Activated naive CD4-positive, alpha-beta T cell treated with anti-CD3 and anti-CD28 coated beads for 36 hours (primary cell): ENCODE measurements around the gene MIF4GD. TPM values are rescaled to one million over a fixed set of nuclear protein-coding genes. Genes with fewer than 3 reads are reported as not detected.

Experiments used
- CTCF ChIA-PET: fragments of 350-600 bp; sonication (Branson Sonifier 250); formaldehyde crosslinking; loops from one replicate; lab custom pipeline; 2021; ENCODE audit warnings: antibody characterized with exemption; lab: Charles Lee
- DNase-seq: peaks from one replicate; pipeline ENCODE4 v3.0.0-alpha.2; 2020
- H3K27ac Mint-ChIP-seq: one replicate; pipeline ENCODE4 v1.8.0; 2021; ENCODE audit warnings: mild to moderate bottlenecking, mixed read lengths
- H3K27me3 Mint-ChIP-seq: one replicate; pipeline ENCODE4 v1.8.0; 2021; ENCODE audit warnings: low read depth, mixed read lengths
- H3K36me3 Mint-ChIP-seq: one replicate; pipeline ENCODE4 v1.8.0; 2021; ENCODE audit warnings: low read depth, mixed read lengths
- H3K4me1 Mint-ChIP-seq: one replicate; pipeline ENCODE4 v1.8.0; 2021; ENCODE audit warnings: low read depth, mixed read lengths
- H3K4me3 Mint-ChIP-seq: one replicate; pipeline ENCODE4 v1.8.0; 2021; ENCODE audit warnings: mild to moderate bottlenecking, moderate library complexity, mixed read lengths
- H3K9me3 Mint-ChIP-seq: one replicate; pipeline ENCODE4 v1.8.0; 2021; ENCODE audit warnings: mixed read lengths
- intact Hi-C: fragments of 100-400 bp; cut with micrococcal nuclease; formaldehyde crosslinking; loops from one replicate; pipeline ENCODE4 v1.15.1; 2023
- total RNA-seq, 2 experiments: library from RNA; stranded (reverse); gene quantifications; one replicate each; pipeline ENCODE4 v1.2.3, GENCODE V29; 2021

The MIF4GD gene
- 10 to 100 TPM; 43.4 to 45.3 TPM for total RNA-seq

GRCh38 chr17:75270966-75271232 is at the start of gene MIF4GD:
Gene MIF4GD (minus strand): TSS chr17:75271231. CDS start chr17:75270195, 1,036 bp downstream.
- intact Hi-C loops: loop anchor here (1.0 to 5.0 kb wide), 6 partner anchors 10 to 316 kb away; partner anchors contain the start of genes GGA3, MRPS7, MYO15B and SLC25A19
- Mint-ChIP-seq H3K9me3 (no peaks in the 10 kb centered on the region), H3K4me3 (peak within 1 kb of the TSS; percentile 80), H3K27ac (peak within 1 kb of the TSS; percentile 73), H3K27me3 (no peaks in the 10 kb centered on the region), H3K36me3 (peaks cover 17% of the 10 kb centered on the region), H3K4me1 (peaks cover 35% of the 10 kb centered on the region)
- no peak for DNase-seq
- CTCF ChIA-PET: interaction anchor here (0.6 to 4.6 kb wide), 25 partner anchors 9 to 1065 kb away, joined by 3 to 52 read pairs (median 4); partner anchors contain the start of genes ARMC7, GGA3, MRPS7 and NUP85

GRCh38 chr17:75319904-75320691 is 49.1 kb upstream of the MIF4GD start:
- H3K4me1 Mint-ChIP-seq: peaks cover 23% of the 10 kb centered on the region
- H3K27me3 Mint-ChIP-seq: no peaks in the 10 kb centered on the region
- no peak overlapping the region for H3K4me3 Mint-ChIP-seq
- H3K27ac Mint-ChIP-seq: peak overlapping the region; percentile 43
- CTCF ChIA-PET: interaction anchor here (1.3 to 1.6 kb wide), 2 partner anchors 18 to 92 kb away, joined by 4 read pairs; no protein-coding TSS in a partner anchor
- no peak for DNase-seq
- no peaks in the 10 kb centered on the region for H3K9me3 Mint-ChIP-seq
- peaks cover 34% of the 10 kb centered on the region for H3K36me3 Mint-ChIP-seq
- intact Hi-C loops: no loop called here

GRCh38 chr17:75318615-75319222 is 47.7 kb upstream of the MIF4GD start:
- intact Hi-C loops: no loop called here
- H3K4me1 Mint-ChIP-seq: peaks cover 28% of the 10 kb centered on the region
- no peak overlapping the region for H3K4me3 Mint-ChIP-seq
- no peaks in the 10 kb centered on the region for H3K27me3 Mint-ChIP-seq
- H3K27ac Mint-ChIP-seq: peak overlapping the region; percentile 56
- H3K9me3 Mint-ChIP-seq: no peaks in the 10 kb centered on the region
- DNase-seq: no peak
- H3K36me3 Mint-ChIP-seq: peaks cover 29% of the 10 kb centered on the region
- CTCF ChIA-PET: no interaction called here

- no peaks in the 10 kb centered on the region for H3K27me3 Mint-ChIP-seq
- CTCF ChIA-PET: interaction anchor here (0.6 to 1.2 kb wide), 2 partner anchors 19 to 198 kb away, joined by 3 to 4 read pairs; partner anchors contain the start of gene TSEN54
- H3K36me3 Mint-ChIP-seq: peaks cover 26% of the 10 kb centered on the region
- H3K27ac Mint-ChIP-seq: peak overlapping the region; percentile 56
- H3K4me1 Mint-ChIP-seq: peaks cover 25% of the 10 kb centered on the region
- H3K4me3 Mint-ChIP-seq: no peak overlapping the region
- no peaks in the 10 kb centered on the region for H3K9me3 Mint-ChIP-seq
- intact Hi-C loops: no loop called here
- DNase-seq: no peak
Measured at GRCh38 chr17:75318211-75318610, 47.2 kb upstream of the MIF4GD start.

- no peak for DNase-seq
- peaks cover 21% of the 10 kb centered on the region for H3K36me3 Mint-ChIP-seq
- no peak overlapping the region for H3K4me3 Mint-ChIP-seq
- no peaks in the 10 kb centered on the region for H3K27me3 Mint-ChIP-seq
- peaks cover 22% of the 10 kb centered on the region for H3K4me1 Mint-ChIP-seq
- CTCF ChIA-PET: interaction anchor here (0.6 to 1.2 kb wide), 2 partner anchors 18 to 199 kb away, joined by 3 to 4 read pairs; partner anchors contain the start of gene TSEN54
- no peaks in the 10 kb centered on the region for H3K9me3 Mint-ChIP-seq
- peak overlapping the region; percentile 70 for H3K27ac Mint-ChIP-seq
- intact Hi-C loops: no loop called here
Measured at GRCh38 chr17:75317671-75318070, 46.6 kb upstream of the MIF4GD start.

- peak overlapping the region; percentile 83 for H3K27ac Mint-ChIP-seq
- DNase-seq: no peak
- no peaks in the 10 kb centered on the region for H3K9me3 Mint-ChIP-seq
- H3K4me3 Mint-ChIP-seq: no peak overlapping the region
- H3K27me3 Mint-ChIP-seq: no peaks in the 10 kb centered on the region
- peaks cover 26% of the 10 kb centered on the region for H3K4me1 Mint-ChIP-seq
- intact Hi-C loops: loop anchor here (1.0 kb wide), 1 partner anchor 19 kb away; no protein-coding TSS in a partner anchor
- peaks cover 13% of the 10 kb centered on the region for H3K36me3 Mint-ChIP-seq
- CTCF ChIA-PET: interaction anchor here (0.9 to 1.5 kb wide), 5 partner anchors 10 to 90 kb away, joined by 3 to 8 read pairs (median 3); partner anchors contain the start of gene SLC25A19
Measured at GRCh38 chr17:75316253-75316652, 45.2 kb upstream of the MIF4GD start.

GRCh38 chr17:75315541-75316243 is 44.7 kb upstream of the MIF4GD start:
- peaks cover 26% of the 10 kb centered on the region for H3K4me1 Mint-ChIP-seq
- H3K27me3 Mint-ChIP-seq: no peaks in the 10 kb centered on the region
- intact Hi-C loops: loop anchor here (1.0 kb wide), 1 partner anchor 18 kb away; no protein-coding TSS in a partner anchor
- CTCF ChIA-PET: interaction anchor here (0.9 to 1.5 kb wide), 5 partner anchors 11 to 90 kb away, joined by 3 to 8 read pairs (median 3); partner anchors contain the start of gene SLC25A19
- H3K4me3 Mint-ChIP-seq: no peak overlapping the region
- H3K27ac Mint-ChIP-seq: peak overlapping the region; percentile 83
- DNase-seq: peak; percentile 61
- peaks cover 10% of the 10 kb centered on the region for H3K36me3 Mint-ChIP-seq
- H3K9me3 Mint-ChIP-seq: no peaks in the 10 kb centered on the region

GRCh38 chr17:75313941-75314551 is 43.0 kb upstream of the MIF4GD start:
- Mint-ChIP-seq H3K36me3 (peaks cover 2% of the 10 kb centered on the region), H3K4me1 (peaks cover 26% of the 10 kb centered on the region), H3K4me3 (no peak overlapping the region), H3K27ac (peak overlapping the region; percentile 22), H3K9me3 (no peaks in the 10 kb centered on the region), H3K27me3 (no peaks in the 10 kb centered on the region)
- CTCF ChIA-PET: interaction anchor here (0.8 kb wide), 1 partner anchor 9 kb away, joined by 4 read pairs; no protein-coding TSS in a partner anchor
- DNase-seq: no peak
- intact Hi-C loops: no loop called here

GRCh38 chr17:75308732-75309629 is 38.0 kb upstream of the MIF4GD start:
- no peak overlapping the region for H3K27ac Mint-ChIP-seq
- H3K9me3 Mint-ChIP-seq: no peaks in the 10 kb centered on the region
- H3K36me3 Mint-ChIP-seq: no peaks in the 10 kb centered on the region
- DNase-seq: no peak
- no peak overlapping the region for H3K4me3 Mint-ChIP-seq
- intact Hi-C loops: no loop called here
- CTCF ChIA-PET: no interaction called here
- no peaks in the 10 kb centered on the region for H3K27me3 Mint-ChIP-seq
- H3K4me1 Mint-ChIP-seq: peaks cover 9% of the 10 kb centered on the region

GRCh38 chr17:75307957-75308731 is 37.1 kb upstream of the MIF4GD start:
- intact Hi-C loops: no loop called here
- no peak overlapping the region for H3K27ac Mint-ChIP-seq

More at GRCh38 chr17:75307957-75308731, 37.1 kb upstream of the MIF4GD start:
- CTCF ChIA-PET: interaction anchor here (0.7 kb wide), 1 partner anchor 10 kb away, joined by 3 read pairs; no protein-coding TSS in a partner anchor
- Mint-ChIP-seq H3K4me3 (no peak overlapping the region), H3K4me1 (peaks cover 6% of the 10 kb centered on the region), H3K9me3 (no peaks in the 10 kb centered on the region), H3K36me3 (no peaks in the 10 kb centered on the region), H3K27me3 (no peaks in the 10 kb centered on the region)
- no peak for DNase-seq
